ENCODE data around the gene GCG.

DNA sequence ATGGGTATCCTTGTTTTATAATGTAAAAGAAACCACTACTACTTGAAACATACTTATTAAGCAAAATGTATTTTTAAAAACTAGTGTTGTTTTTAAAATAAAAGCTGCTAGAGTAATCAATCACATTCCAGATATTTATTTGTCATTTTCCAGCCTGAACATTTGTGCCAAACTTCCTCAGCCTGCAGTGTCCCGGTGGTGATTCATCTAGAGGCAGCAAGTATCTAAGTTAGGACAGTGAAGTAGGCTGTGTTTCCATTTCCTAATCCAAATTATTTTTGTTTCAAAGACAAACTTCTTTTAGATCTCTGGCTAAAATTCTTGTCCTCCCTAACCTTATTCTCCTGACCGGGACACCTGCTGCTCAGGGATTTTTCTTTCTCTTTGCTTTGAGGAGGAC lies 12.8 kb upstream of the GCG start:
- TF ChIP-seq, protein P1, sequence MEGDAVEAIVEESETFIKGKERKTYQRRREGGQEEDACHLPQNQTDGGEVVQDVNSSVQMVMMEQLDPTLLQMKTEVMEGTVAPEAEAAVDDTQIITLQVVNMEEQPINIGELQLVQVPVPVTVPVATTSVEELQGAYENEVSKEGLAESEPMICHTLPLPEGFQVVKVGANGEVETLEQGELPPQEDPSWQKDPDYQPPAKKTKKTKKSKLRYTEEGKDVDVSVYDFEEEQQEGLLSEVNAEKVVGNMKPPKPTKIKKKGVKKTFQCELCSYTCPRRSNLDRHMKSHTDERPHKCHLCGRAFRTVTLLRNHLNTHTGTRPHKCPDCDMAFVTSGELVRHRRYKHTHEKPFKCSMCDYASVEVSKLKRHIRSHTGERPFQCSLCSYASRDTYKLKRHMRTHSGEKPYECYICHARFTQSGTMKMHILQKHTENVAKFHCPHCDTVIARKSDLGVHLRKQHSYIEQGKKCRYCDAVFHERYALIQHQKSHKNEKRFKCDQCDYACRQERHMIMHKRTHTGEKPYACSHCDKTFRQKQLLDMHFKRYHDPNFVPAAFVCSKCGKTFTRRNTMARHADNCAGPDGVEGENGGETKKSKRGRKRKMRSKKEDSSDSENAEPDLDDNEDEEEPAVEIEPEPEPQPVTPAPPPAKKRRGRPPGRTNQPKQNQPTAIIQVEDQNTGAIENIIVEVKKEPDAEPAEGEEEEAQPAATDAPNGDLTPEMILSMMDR (IDR thresholded peaks at IDR 0.05; ENCODE audit: low read depth, low read length, missing input control), result no peak
- TF ChIP-seq, protein P2, sequence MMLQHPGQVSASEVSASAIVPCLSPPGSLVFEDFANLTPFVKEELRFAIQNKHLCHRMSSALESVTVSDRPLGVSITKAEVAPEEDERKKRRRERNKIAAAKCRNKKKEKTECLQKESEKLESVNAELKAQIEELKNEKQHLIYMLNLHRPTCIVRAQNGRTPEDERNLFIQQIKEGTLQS (IDR thresholded peaks at IDR 0.05), result no peak
- TF ChIP-seq, protein P3, sequence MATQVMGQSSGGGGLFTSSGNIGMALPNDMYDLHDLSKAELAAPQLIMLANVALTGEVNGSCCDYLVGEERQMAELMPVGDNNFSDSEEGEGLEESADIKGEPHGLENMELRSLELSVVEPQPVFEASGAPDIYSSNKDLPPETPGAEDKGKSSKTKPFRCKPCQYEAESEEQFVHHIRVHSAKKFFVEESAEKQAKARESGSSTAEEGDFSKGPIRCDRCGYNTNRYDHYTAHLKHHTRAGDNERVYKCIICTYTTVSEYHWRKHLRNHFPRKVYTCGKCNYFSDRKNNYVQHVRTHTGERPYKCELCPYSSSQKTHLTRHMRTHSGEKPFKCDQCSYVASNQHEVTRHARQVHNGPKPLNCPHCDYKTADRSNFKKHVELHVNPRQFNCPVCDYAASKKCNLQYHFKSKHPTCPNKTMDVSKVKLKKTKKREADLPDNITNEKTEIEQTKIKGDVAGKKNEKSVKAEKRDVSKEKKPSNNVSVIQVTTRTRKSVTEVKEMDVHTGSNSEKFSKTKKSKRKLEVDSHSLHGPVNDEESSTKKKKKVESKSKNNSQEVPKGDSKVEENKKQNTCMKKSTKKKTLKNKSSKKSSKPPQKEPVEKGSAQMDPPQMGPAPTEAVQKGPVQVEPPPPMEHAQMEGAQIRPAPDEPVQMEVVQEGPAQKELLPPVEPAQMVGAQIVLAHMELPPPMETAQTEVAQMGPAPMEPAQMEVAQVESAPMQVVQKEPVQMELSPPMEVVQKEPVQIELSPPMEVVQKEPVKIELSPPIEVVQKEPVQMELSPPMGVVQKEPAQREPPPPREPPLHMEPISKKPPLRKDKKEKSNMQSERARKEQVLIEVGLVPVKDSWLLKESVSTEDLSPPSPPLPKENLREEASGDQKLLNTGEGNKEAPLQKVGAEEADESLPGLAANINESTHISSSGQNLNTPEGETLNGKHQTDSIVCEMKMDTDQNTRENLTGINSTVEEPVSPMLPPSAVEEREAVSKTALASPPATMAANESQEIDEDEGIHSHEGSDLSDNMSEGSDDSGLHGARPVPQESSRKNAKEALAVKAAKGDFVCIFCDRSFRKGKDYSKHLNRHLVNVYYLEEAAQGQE (IDR thresholded peaks at IDR 0.05), result no peak
- TF ChIP-seq TAF1 (conservative IDR thresholded peaks at IDR 0.05) (no peak), RAD21 (IDR thresholded peaks at IDR 0.05) (no peak), EGR1 (IDR thresholded peaks at IDR 0.05; ENCODE audit: low read depth in 2 of 2) (no peak), GABPA (IDR thresholded peaks at IDR 0.05 in 1 of 2, conservative IDR thresholded peaks at IDR 0.05 in 1 of 2) (no peak), SP1 (IDR thresholded peaks at IDR 0.05) (no peak), JUND (IDR thresholded peaks at IDR 0.05) (no peak), YY1 (IDR thresholded peaks at IDR 0.05) (no peak)
- TF ChIP-seq, protein P4, sequence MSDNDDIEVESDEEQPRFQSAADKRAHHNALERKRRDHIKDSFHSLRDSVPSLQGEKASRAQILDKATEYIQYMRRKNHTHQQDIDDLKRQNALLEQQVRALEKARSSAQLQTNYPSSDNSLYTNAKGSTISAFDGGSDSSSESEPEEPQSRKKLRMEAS (IDR thresholded peaks at IDR 0.05), result no peak
